LoVo (cell line): ENCODE measurements around the gene PRKG2.

Source experiments
- DNase-seq: peaks from one replicate; pipeline ENCODE4 v3.0.0-alpha.2; 2016; ENCODE audit warnings: low spot score

Gene PRKG2

GRCh38 chr4:81217779-81218178 is 2.8 kb upstream of the PRKG2 start:
- DNase-seq, result no peak

GRCh38 chr4:81215931-81216330 is 909 bp upstream of the PRKG2 start:
- no peak for DNase-seq

- no peak for DNase-seq
These were observed 710 bp downstream of the PRKG2 start for GRCh38 chr4:81214144-81214880.

GRCh38 chr4:81213671-81214070 is 1.4 kb downstream of the PRKG2 start:
- no peak for DNase-seq

GRCh38 chr4:81211956-81212355 is 3.1 kb downstream of the PRKG2 start:
- DNase-seq, result no peak

GRCh38 chr4:81207828-81208227 is 7.2 kb downstream of the PRKG2 start:
- DNase-seq, result no peak

- no peak for DNase-seq
These were observed 9.7 kb downstream of the PRKG2 start for GRCh38 chr4:81205302-81205701.

- no peak for DNase-seq
These were observed 10.5 kb downstream of the PRKG2 start for GRCh38 chr4:81204571-81204970.

GRCh38 chr4:81199831-81200230 is 15.2 kb downstream of the PRKG2 start:
- no peak for DNase-seq

GRCh38 chr4:81198609-81199008 is 16.4 kb downstream of the PRKG2 start:
- no peak for DNase-seq

GRCh38 chr4:81197864-81198524 is 17.0 kb downstream of the PRKG2 start:
- DNase-seq, result no peak

- DNase-seq, result no peak
These were observed 18.8 kb downstream of the PRKG2 start for GRCh38 chr4:81196126-81196650.

GRCh38 chr4:81195475-81195874 is 19.5 kb downstream of the PRKG2 start:
- DNase-seq, result no peak

GRCh38 chr4:81194286-81194685 is 20.7 kb downstream of the PRKG2 start:
- no peak for DNase-seq

- no peak for DNase-seq
These were observed 34.1 kb downstream of the PRKG2 start for GRCh38 chr4:81180916-81181315.

GRCh38 chr4:81179326-81179725 is 35.7 kb downstream of the PRKG2 start:
- no peak for DNase-seq

GRCh38 chr4:81173213-81173612 is 41.8 kb downstream of the PRKG2 start:
- DNase-seq, result no peak

- no peak for DNase-seq
These were observed 48.4 kb downstream of the PRKG2 start for GRCh38 chr4:81166458-81167160.

- no peak for DNase-seq
These were observed 49.1 kb downstream of the PRKG2 start for GRCh38 chr4:81165861-81166430.

- DNase-seq, result peak; percentile 79
These were observed 50.2 kb downstream of the PRKG2 start for GRCh38 chr4:81164623-81165416.

- DNase-seq, result peak; percentile 65
These were observed 50.9 kb downstream of the PRKG2 start for GRCh38 chr4:81164126-81164525.
